Stimulated activated CD8-positive, alpha-beta memory T cell treated with anti-CD3 and anti-CD28 coated beads, Interleukin-4, amount 100 ng/mL, for 48 hours (primary cell): ENCODE data around the gene PRDM16.

Source experiments
- DNase-seq: peaks from one replicate; pipeline ENCODE4 v3.0.0-alpha.2; 2020

PRDM16 gene

DNA sequence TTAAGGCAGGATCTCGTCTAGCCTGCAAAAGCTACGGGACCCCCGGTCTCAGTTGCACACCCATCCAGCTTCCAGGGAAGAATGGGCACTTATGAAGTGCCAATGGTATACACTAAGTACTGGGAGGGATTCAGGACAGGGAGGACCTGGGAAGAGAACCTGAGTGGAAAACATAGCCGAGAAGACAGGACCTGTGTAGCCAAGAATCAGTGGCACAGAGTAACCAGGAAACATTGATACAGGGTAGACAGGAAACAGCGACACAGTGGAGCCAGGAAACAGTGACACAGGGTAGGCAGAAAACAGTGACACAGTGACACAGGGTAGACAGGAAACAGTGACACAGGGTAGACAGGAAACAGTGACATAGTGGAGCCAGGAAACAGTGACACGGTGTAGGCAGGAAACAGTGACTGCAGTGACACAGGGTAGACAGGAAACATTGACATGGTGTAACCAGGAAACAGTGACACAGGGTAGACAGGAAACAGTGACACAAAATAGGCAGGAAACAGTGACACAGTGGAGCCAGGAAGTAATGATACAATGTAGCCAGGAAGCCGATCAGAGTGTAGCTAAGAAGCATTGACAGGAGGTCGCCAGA, 247.4 kb downstream of the PRDM16 start:
- no peak for DNase-seq

DNA sequence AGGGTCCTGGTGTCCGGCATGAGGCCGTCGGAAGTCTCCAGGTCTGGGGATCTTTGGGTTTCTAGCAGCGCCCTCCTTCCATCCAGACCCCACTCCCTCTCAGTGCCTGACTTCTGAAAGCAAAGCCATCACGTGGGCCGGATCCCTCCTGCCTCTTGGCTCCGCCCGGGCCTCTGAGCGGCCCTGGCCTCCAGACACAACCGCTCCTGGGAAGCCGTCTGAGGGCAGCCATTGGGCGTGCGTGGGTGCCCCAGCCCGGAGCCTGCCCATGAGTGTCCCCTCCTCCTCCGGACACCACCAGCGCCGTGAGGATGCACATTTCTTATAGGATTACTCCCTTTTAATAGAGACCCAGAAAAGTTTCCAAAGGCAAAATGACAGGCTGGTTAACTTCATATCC, 248.5 kb downstream of the PRDM16 start:
- no peak for DNase-seq

DNA sequence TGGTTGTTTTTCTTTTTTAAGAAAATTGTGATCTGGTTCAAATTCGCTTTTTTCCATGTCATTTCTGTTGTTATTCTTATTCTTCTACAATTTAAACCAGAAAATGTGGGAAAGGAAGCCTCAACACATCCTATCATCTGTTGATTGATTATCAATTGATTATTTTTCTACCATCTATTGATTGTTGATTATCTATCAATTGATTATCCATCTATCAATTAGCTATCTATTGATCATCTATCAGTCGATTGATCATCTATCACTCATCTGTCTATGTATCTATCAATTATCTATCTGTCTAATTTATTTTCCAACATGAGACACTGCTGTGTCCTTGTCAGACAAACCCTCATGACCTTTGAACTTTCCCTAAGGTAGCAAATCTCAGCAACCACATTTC, 249.3 kb downstream of the PRDM16 start:
- no peak for DNase-seq

DNA sequence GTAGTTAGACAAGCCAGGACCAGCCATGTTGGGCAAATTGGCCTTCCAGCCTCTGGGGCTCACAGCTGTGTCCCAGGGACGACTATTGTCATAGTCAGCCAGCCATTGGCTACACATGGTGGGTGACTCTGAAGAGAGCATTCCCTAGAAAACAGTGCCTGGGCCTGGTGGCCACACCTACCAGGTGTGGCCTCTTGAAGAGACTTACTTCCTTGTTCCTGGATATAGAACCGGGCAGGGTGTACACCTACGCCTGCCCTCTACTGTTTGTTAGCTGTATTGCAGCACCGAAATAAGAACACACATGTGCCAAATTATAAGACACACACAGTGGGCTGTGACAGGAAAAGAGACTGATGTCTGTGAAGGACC, 250.9 kb downstream of the PRDM16 start:
- peak; percentile 59 for DNase-seq

DNA sequence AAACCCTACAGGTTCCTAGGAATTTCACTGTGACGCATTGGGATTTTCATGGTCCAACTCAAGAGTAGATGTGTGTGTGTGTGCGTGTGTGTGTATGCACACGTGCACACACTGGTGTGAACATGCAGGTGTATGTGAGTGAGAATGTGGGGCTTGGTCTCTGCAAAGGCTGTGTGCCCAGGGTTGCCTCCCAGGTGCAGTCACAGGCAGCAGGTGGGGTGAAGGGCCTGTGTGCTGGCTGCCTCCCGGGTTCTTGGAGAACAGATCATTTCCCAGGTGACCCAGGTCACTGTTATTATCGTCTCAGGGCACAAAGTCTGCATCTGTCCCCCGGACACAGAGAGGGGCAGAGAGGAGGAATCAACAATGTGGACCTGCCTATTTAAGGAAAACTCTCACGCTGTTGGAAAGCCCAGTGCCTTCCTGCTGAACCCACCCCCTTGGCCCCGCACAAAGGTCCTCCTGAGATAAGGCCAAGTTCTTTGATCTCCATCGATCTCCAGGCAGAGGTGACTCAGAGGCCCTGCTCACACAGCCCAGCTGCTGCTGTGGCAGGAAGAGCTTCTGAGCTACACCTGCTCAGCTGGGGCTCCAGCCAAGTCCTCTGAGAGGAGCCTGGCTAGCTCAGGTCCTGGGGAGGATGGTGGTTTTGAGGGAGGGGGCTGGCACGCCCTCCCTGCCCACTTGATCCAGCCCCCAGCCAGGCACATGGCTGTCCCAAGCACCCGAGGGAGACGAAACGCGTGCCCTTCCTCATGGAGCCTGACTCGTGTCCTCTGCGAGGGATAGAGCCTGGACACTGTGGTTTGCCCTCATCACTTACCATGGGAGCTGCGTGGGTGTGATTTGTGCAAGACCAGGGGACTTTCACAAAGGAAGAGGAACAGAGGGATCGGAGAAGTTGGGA, 251.5 kb downstream of the PRDM16 start:
- DNase-seq: no peak

DNA sequence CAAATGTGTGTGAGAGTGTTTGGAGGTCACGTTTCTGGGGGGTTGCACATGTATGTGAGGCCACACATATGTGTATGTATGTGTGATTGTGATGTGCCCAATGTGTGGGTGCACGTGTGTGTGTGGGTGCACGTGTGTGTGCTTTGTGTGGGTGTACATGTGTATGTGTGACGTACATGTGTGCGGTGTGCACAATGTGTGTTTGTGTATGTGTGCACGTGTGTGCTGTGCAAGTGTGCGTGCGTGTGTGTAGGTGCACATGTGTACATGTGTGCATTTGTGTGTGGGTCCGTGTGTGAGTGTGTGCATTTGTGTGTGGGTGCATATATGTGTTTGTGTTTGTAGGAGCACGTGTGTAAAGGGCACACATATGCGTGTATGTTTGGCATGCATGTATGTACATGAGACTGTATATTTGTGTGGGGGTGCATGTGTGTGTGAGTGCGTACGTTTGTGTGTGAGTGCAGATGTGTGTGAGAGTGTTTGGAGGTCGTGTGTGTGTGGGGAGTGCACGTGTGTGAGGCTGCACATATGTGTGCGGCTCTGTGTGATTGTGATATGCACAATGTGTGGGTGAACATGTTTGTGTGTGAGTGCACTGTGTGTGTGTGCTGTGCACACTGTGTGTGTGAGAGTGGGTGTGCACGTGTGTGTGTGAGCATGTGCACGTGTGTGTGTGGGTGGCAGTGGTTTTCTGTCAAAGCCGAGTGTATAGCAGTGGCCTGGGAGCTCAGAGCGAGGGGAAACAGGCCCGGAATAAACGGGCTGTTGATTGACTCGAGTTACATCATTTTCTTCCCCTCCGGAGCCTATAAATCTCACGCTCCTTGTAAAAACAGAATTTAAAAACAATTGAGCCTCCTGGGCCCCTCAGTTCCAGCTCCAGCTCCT, 252.8 kb downstream of the PRDM16 start:
- DNase-seq: no peak

DNA sequence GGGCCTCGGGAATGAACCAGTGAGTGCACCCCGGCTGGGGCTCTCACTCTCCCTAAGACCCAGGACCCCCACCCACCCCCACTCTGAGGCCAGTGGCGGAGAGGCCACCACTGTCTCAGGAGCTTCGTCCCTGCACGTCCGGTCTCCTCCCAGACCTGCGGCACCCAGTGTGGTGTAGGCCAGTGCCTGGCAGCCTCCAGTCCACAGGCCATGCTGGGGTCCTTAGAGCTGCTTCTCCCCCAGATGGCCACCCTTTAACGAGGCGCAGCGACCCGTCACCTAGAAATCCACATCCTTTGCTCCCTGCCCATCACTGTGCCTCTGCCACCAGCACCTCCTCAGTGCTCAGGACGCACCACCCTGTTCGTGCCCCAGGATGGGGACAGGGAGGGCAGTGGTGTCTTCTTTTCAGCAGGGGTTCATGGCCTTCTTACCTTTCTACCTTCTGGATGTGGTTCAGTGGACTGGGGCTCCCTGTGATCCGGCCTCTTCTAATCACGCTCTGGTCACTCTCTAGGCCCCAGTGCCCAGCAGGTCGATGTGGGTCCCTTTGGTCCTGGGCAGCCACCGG, 253.5 kb downstream of the PRDM16 start:
- DNase-seq: no peak

DNA sequence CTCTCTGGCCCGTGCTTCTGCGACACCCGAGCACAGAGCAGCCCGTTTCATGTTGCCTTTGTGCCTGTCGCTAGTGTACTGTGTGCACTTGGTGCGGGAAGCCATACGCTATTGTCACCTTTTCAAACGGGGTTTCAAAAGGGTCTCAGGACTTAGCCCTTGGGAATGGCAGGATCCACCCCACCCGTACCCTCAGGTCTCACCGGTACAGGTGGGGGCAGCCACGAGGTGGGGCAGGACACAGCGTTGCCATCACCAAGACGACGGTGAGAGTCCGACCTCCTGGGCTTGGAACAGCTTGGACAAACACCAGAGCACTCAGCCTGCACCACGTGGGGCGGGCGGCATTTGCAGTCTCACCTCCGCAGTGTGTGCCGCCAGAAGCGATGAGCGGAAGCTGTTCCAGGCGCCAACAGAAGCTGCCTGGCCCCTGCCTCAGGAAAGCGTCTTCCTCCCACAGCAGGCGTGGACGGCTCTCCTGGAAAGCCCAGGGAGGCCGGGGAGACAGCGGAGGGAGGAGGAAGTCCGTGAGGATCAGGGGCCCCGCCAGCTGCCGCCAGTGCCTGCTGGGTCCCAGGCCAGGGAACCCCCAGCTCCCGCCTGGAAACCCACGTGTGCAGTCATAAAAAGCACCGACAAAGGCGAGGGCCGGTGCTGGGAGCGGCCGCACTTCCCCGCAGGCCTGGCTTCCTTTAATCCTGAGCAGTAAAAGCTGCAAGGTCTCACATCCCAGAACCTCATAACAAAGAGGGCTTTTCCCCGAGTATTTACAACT, 254.2 kb downstream of the PRDM16 start:
- no peak for DNase-seq

DNA sequence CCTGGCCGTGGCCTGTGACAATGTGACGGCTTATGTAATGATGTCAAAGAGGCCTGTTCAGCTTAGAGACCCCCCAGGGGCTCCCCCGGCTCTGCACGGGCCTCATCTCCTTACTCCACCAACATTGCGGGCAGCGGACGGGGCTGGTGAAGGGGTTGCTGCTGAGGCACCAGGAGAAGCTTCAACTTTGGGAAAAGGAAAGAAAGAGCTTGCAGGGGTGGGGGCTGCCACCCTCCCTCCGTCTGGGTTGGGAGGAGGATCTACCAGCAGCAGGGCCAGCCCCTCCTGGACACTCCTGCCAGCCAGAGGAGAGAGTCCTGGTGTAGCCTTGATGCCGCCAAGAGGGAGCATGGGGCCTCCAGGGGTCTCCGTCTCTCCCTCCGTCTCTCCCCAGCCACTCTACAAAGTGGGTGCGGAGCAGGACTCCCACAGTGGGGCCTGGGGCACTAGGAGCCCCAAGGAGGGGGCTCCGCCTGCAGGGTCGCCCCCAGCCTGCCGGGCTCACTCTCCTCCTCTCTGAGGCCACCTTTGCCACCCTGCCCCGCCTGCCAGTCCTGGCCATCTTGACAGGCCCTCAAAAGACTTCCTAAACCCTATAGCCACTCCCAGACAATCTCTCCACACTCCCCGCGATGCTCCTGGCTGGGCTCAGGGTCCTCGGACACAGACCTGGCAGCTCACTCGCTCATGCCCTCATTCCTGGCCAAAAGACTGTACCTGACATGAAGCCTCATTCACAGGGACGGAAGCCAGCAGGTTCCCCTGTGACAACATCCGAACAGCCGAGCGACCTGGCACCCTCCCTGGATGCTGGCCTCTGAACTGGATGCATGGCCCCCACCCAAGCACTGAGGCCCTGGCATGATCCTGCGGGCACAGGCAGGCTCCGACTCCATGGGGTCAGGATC, 255.0 kb downstream of the PRDM16 start:
- DNase-seq: no peak

DNA sequence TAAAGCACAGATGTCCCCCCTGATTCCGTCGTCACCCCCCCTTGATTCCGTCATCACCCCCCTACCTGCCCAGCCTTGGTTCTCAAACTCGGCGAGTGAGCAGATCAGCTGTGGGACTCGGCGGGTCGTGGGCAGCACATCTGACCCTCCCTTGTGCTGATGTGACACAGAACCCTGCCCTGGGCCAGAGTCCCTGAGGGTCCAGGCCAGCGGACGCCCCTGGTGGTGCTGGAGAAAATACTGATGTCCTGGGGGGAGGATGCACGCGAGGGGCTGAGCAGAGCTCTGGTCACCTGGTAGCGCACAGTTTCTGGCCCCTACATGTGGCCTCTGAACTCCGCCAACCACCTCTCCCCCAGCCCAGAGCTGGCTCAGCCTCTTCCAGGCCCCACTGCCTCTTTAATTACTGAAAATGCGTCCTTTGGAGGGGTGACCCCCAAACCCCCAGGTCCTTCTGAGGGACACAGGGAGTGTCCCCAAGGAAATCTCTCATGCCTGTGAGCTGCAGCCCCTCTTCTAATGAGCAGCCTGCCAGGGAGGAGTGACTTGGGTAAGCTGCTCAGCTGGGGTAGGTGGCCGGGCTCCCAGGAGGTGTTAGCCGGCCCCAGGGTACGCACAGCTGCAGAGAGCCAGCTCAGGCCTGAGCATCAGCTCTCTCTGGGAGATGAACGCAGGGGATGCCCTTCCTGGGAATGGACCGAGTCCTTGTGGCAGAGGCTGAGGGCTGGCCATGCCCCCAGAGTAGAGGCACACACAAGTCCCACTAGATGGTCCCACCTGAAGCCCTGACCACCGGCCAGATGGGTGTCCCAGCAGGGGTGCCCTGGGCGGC, 255.9 kb downstream of the PRDM16 start:
- no peak for DNase-seq

DNA sequence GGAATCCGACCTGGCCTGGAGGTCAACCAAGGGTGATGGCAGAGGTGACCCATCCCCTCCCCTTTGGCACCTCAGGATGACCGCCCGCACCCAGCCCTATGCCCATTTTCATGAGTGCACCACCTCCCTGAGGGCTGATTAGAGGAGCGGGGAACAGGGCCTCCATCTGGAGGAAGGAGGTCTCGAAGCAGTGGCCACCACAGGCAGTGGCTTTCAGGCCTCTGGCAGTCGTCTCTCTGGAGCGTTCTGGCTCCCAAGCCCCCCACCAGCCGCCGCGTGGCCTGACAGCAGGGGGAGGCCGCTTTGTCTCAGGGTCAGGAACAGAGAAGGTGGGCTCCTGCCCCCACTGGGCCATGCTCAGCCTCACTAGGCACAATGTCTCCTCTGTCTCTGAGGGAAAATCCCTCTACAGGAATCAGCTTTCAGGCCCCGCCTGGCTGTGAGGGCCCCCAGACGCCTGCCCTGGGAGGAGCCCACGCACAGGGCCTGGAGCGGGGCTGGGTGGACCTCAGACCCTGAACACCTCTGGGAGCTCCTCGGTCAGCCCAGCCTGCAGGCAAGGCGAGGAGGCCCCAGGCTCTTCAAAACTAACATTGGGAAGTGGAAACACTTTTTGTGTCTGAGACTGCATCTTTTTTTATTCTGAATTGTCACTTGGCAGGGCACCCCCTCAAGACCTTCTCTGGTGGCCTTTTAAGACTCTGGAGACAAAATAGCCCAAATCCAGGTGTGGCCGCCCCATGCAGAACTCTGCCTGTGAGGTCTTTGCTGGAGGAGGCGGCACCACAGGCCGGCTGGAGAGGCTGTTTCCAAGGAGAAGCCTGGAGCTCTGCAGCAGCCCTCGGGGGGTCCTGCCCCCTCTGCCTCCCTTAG, 257.7 kb downstream of the PRDM16 start:
- DNase-seq: no peak

DNA sequence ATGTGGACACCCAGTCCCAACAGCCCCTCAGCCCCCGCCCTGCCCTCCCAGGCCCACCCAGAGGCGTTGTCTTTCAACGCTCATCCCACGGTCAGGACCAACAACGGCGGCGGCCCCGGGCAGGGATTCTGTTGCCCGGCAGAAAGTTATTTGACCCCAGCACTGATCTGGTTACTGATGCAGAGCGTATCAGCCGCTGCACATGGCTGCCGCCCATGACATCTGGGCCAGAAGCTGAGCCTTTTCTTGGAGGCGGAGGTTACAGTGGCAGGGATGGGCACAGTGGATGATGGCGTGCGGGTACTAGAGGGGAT, 258.3 kb downstream of the PRDM16 start:
- DNase-seq: no peak

DNA sequence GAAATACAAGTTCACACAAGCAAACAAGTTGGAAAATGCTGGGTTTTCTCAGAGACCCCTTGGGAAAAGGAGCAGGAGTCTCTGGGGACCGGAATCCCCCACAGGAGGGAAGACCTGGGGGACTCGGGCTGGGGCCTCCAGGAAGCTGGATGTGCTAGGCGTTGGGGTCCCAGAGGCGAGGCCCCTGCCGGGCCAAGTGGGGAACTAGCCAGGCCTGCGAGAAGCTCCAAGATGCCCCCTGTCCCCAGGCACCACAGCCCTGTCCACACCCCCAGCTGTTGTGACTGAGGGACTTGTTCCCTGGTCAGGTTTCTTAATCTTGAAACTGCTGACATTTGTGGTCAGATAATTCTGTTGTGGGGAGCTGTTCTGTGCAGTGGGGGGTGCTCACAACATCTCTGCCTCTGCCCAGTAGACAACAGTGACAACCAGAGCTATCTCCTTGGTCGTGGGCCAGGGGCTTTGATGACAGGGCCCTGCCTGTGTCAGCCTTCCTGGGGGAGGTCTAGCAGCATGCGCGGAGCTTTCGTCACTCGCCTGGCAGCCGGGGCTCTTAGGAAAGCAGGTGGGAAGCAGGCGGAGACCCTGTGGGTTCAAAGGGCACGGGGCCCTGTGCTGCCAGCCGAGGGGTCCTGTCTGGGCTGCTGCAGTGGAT, 259.1 kb downstream of the PRDM16 start:
- no peak for DNase-seq

DNA sequence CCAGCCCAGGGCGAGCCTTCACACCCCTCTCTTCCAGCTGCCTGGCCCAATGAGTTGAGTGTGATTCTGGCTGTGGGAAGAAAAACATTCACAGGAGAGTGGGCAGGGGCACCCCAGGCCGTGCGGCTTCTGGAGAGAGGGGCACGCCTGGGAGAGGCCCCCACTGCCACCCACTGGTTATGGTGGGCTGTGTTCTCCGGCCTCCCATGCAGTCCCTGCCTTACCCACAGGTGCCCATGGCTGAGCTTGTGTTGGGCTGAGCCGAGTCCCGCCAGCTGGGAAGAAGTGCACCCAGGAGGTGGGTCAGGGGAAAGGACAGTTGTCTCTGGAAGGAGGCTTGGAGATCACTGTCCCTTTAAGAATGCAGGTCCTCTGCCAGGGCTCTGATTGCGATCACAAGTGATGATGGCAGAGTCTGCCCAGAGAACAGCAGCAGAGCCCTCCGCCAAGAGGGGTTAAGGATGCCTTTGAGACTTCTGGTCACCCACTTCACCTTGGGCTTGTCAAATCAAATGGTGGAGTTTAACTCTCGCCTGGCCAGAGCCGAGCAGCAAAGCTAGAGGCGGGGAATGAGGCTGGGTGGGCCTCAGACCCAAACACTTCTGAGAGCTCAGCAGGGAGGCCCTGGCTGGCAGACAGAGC, 260.8 kb downstream of the PRDM16 start:
- no peak for DNase-seq

DNA sequence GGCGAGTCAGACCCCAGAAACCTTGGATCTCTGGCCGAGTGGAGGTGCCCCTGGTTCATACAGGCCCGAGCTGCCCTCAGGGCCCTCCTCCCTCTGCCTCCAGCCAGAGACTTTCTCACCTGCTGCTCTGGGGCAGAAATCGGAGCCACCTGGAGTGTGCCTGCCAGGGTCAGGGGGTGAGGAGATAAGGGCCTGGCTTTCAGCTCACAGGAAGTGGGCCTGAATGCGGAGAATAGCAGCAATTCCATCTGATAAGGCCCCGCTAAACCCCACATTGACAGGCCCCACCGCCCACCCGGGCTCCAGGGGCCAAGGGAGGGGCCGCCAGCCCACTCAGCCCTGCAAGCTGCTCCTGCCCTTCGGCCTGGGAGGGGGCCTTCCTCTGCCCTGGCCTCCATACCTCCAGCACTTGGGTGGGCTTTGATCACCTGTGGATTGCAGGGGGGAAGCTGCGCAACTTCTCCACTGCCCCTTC, 261.8 kb downstream of the PRDM16 start:
- DNase-seq: no peak

DNA sequence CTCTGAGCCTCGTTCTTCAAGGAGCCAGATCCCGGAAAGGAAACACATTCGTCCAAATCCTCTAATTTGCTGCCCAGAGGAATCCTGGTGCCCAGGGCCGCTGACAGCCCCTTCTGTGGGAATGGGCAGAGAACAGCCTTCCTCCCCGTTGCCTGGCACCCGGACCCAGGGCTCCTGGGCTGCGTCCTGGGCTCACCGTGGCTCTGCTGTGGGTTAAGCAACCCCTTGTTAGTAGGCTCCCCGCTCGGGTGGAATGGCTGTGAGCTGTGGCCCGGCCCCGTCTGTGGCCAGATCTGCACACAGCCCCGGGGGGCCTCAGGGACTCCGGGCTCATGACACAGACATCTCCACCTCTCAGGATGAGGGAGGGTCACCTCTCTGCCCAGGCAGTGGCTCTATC, 262.6 kb downstream of the PRDM16 start:
- DNase-seq: no peak

DNA sequence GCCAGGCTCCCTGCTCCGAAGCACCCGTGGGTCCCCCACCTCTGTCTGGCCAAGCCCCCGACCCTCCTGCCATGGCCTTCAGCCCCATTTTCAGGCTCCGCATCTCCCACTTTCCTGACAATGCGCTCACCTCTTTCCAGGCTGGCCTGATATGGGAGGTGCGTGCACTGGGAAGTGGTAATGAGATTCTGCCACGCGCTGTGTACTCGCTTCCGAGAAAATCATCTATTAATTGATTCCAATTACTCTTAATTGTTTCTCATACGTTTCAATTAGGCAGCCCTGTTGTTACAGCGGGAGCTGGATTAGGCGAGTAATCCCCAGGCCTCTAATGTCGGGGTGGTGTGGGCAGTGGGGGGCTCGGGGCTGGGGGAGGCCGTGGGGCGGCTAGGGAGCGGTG, 263.0 kb downstream of the PRDM16 start:
- DNase-seq: no peak

DNA sequence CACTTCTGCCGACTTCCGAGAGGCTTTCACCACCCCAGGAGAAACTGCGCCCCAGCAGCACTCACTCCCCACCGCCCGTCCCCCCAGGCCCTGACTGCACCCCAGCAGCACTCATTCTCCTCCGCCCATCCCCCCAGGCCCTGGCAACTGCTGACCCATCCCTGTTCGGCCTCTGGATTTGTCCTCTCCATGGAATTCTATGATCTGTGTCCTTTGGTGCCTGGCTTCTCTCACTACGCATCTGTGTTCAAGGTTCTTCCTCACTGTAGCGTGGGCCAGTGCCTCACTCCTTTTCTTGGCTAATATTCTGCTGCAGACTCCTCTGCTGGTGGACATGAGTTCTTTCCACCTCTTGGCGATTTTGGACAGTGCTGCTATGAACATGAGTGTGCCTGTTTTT, 263.7 kb downstream of the PRDM16 start:
- DNase-seq: no peak
